OCI-LY1 (cell line): Measurements from ENCODE around the gene PZP.

ENCODE experiments used
- H2AFZ ChIP-seq: fragments of 200-600 bp; sonication (generic), shearing (Covaris generic); 2 replicates; pipeline ENCODE4 v1.6.0; 2014; ENCODE audit warnings: antibody characterized with exemption, mild to moderate bottlenecking, low read length
- H3F3A ChIP-seq: fragments of 200-600 bp; sonication (generic), shearing (Covaris generic); 2 replicates; pipeline ENCODE4 v1.6.0; 2014; ENCODE audit warnings: mild to moderate bottlenecking, antibody characterized with exemption, low read length, moderate library complexity; ENCODE audit not compliant: insufficient read depth
- H3K27ac ChIP-seq: fragments of 200-600 bp; sonication (generic); 2 replicates; pipeline ENCODE4 v1.5.1; 2014; ENCODE audit warnings: low read length, mixed run types, mild to moderate bottlenecking, low read depth; ENCODE audit not compliant: poor library complexity, severe bottlenecking
- H3K27me3 ChIP-seq: fragments of 200-600 bp; sonication (generic); 2 replicates; pipeline ENCODE4 v1.6.0; 2014; ENCODE audit warnings: antibody characterized with exemption, mild to moderate bottlenecking, low read length, moderate library complexity; ENCODE audit not compliant: insufficient read depth
- H3K36me3 ChIP-seq: fragments of 200-600 bp; sonication (generic); 2 replicates; pipeline ENCODE4 v1.6.1; 2014; ENCODE audit warnings: mild to moderate bottlenecking, antibody characterized with exemption, low read length, moderate library complexity, mixed read lengths; ENCODE audit not compliant: insufficient read depth
- H3K4me1 ChIP-seq: fragments of 200-600 bp; sonication (generic); 2 replicates; pipeline ENCODE4 v1.5.1; 2014; ENCODE audit warnings: mild to moderate bottlenecking, low read length, moderate library complexity; ENCODE audit not compliant: insufficient read depth, severe bottlenecking
- H3K4me2 ChIP-seq: fragments of 200-600 bp; sonication (generic), shearing (Covaris generic); 2 replicates; pipeline ENCODE4 v1.6.1; 2014; ENCODE audit warnings: low read length
- H3K4me3 ChIP-seq: fragments of 200-600 bp; sonication (generic); 2 replicates; pipeline ENCODE4 v1.5.1; 2014; ENCODE audit warnings: low read length, low read depth, mild to moderate bottlenecking, mixed read lengths; ENCODE audit not compliant: poor library complexity, severe bottlenecking
- H3K79me2 ChIP-seq: fragments of 200-600 bp; shearing (Covaris generic); 2 replicates; pipeline ENCODE4 v1.6.1; 2016; ENCODE audit warnings: mixed run types, low read length, mixed read lengths; ENCODE audit not compliant: insufficient read depth
- H3K9ac ChIP-seq: fragments of 200-600 bp; sonication (generic), shearing (Covaris generic); 2 replicates; pipeline ENCODE4 v1.6.1; 2014; ENCODE audit warnings: mild to moderate bottlenecking, low read length, mixed read lengths
- H3K9me2 ChIP-seq: fragments of 200-600 bp; sonication (generic), shearing (Covaris generic); 2 replicates; pipeline ENCODE4 v1.6.1; 2014; ENCODE audit warnings: low read depth, mild to moderate bottlenecking, low read length, mixed read lengths
- H3K9me3 ChIP-seq: fragments of 200-600 bp; shearing (Covaris generic); 2 replicates; pipeline ENCODE4 v1.6.1; 2014; ENCODE audit warnings: low read length, mixed read lengths
- H4K20me1 ChIP-seq: fragments of 200-600 bp; sonication (generic), shearing (Covaris generic); 2 replicates; pipeline ENCODE4 v1.6.0; 2016; ENCODE audit warnings: mild to moderate bottlenecking, low read length; ENCODE audit not compliant: insufficient read depth
- EZH2 ChIP-seq: fragments of 200-600 bp; sonication (generic), shearing (Covaris generic); IDR thresholded peaks from 2 replicates; pipeline ENCODE4 v1.8.0; 2017; ENCODE audit warnings: borderline replicate concordance, mixed run types, mild to moderate bottlenecking, antibody characterized with exemption, low read length, moderate library complexity, mixed read lengths
- TF ChIP-seq, protein P1 (sequence below): fragments of 200-600 bp; sonication (generic), shearing (Covaris generic); IDR thresholded peaks from 2 replicates; pipeline ENCODE4 v1.5.1; 2017; ENCODE audit warnings: mild to moderate bottlenecking, antibody characterized with exemption, low read length, moderate library complexity, mixed read lengths

Gene PZP

DNA sequence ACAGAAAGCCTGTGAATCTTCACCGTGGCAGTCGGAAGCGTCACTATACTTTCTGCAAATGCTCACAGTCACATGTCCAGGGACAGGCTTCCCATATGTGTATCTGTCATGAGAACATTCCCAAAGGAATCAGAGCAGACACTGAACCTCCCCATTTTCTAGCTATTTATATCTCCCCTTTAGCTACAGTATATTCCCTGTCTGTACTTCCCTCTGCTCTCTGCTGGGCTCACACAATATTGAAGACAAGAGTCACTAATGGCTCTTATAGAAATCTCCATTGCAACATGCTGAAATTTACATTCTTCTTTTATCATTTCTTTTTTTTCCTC, 100.7 kb downstream of the PZP start:
- no peaks in the 10 kb centered on the region for H3K4me1 ChIP-seq
- no peaks in the 10 kb centered on the region for H3K36me3 ChIP-seq
- no peaks in the 10 kb centered on the region for H3K9me3 ChIP-seq
- no peaks in the 10 kb centered on the region for H3K79me2 ChIP-seq
- no peak overlapping the region for H3K9ac ChIP-seq
- no peaks in the 10 kb centered on the region for H3K27me3 ChIP-seq
- no peaks in the 10 kb centered on the region for H3F3A ChIP-seq
- no peak overlapping the region for H3K4me3 ChIP-seq
- H3K9me2 ChIP-seq, result no peaks in the 10 kb centered on the region
- H4K20me1 ChIP-seq, result no peaks in the 10 kb centered on the region
- TF ChIP-seq, protein P1, sequence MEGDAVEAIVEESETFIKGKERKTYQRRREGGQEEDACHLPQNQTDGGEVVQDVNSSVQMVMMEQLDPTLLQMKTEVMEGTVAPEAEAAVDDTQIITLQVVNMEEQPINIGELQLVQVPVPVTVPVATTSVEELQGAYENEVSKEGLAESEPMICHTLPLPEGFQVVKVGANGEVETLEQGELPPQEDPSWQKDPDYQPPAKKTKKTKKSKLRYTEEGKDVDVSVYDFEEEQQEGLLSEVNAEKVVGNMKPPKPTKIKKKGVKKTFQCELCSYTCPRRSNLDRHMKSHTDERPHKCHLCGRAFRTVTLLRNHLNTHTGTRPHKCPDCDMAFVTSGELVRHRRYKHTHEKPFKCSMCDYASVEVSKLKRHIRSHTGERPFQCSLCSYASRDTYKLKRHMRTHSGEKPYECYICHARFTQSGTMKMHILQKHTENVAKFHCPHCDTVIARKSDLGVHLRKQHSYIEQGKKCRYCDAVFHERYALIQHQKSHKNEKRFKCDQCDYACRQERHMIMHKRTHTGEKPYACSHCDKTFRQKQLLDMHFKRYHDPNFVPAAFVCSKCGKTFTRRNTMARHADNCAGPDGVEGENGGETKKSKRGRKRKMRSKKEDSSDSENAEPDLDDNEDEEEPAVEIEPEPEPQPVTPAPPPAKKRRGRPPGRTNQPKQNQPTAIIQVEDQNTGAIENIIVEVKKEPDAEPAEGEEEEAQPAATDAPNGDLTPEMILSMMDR, result no peak
- TF ChIP-seq EZH2, result no peak
- no peak overlapping the region for H2AFZ ChIP-seq
- H3K27ac ChIP-seq, result no peak overlapping the region
- no peak overlapping the region for H3K4me2 ChIP-seq

DNA sequence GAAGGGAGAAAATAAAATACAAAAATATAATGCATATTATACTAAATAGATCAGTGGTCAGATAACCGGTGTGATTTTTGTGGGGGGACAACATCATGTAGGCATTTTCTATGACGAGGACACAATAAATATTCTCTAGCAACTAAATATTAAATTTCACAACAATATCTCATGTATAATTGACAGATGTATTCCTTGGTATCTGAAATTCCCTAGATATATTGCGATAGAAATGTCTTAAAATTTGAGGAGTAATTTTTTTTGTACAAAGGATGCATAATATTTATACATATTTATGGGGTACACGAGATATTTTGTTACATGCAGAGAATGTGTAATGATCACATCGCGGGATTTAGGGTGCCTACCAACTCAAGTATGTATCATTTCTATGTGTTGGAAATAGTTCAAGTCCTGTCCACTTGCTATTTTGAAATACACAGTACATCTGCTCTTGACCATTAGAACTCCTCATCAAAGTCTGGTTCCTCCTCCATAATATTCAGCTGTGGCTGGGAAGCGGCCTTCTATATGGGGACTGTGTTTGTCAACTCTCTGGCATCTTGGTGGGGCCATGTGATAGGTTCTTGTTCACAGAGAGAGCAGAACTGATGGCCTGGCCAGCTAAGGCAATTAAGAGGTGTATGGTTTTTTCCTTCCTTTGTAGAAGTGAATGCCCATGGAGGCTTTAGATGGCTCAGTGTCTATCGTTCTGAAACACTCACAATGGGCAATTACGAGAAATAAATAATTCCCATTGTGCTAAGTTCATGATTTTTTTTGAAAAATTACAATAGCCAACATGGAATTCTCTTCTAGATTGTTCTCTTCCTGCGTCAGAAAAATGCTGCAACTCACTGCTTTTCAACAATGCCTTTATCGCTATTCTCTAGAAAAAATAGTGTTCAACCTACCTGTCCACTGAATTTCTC, 101.3 kb downstream of the PZP start:
- no peak for TF ChIP-seq EZH2
- TF ChIP-seq, protein P1, result no peak
- Histone ChIP-seq H4K20me1 (no peaks in the 10 kb centered on the region), H2AFZ (no peak overlapping the region), H3K9me2 (no peaks in the 10 kb centered on the region), H3K4me3 (no peak overlapping the region), H3K4me2 (no peak overlapping the region), H3K4me1 (no peaks in the 10 kb centered on the region), H3K79me2 (no peaks in the 10 kb centered on the region), H3K36me3 (no peaks in the 10 kb centered on the region), H3K9me3 (no peaks in the 10 kb centered on the region), H3K27ac (no peak overlapping the region), H3K27me3 (no peaks in the 10 kb centered on the region), H3K9ac (no peak overlapping the region), H3F3A (no peaks in the 10 kb centered on the region)

DNA sequence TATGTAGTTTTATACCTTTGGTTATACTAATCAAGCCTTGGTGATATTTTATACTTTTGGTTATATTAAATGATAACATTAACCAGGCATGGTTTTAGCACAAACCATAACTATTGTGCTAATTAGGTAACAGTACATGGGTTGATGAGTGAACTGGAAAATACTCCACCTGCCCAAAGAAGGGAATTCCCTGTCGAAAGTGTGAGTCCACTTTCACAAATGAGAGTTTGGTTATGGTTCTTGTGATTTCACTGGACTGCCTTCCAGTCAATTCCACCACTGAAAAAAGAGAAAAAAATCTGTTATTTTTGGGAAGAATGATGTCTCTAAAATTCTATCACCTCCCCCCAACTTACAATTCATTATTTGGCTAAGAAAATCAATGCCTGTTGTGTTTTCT, 102.1 kb downstream of the PZP start:
- Histone ChIP-seq H3K79me2 (no peaks in the 10 kb centered on the region), H3K9me2 (no peaks in the 10 kb centered on the region), H3F3A (no peaks in the 10 kb centered on the region), H3K9ac (no peak overlapping the region), H3K27me3 (no peaks in the 10 kb centered on the region), H3K4me3 (no peak overlapping the region), H3K27ac (no peak overlapping the region), H3K4me1 (no peaks in the 10 kb centered on the region), H3K9me3 (no peaks in the 10 kb centered on the region), H2AFZ (no peak overlapping the region), H3K4me2 (no peak overlapping the region), H4K20me1 (no peaks in the 10 kb centered on the region), H3K36me3 (no peaks in the 10 kb centered on the region)
- no peak for TF ChIP-seq EZH2
